Midbrain (tissue), 1 donor: ENCODE data around the gene PNPLA7.

ENCODE experiments used
- DNase-seq: peaks from one replicate; lab custom pipeline; 2025; lab: John Stamatoyannopoulos, UW

Gene PNPLA7

DNA sequence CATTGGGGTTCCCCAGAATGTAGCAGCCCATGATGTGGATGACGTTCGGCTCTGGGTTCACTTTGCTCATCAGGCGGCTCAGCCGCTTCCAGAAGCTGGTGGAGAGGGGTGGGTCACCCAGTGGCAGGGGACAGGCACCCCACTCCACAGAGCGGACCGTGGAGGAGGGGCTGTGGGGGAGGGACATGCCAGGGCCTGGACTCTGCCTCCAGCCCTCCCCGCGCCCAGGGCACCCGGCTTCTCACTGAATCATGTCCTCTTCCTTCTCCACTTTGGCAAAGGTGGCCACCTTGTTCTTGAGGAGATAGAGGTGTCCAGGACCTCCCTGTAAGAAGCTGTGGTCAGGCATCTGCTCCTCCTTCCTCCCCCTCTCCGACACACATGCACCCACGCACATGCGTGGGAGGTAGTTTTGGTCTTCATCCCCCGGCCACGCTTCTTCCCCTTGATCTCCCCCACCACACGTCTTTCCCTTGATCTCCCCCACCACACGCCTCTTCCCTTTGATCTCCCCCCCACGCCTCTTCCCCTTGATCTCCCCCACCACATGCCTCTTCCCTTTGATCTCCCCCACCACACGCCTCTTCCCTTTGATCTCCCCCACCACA is 100.2 kb downstream of the PNPLA7 start:
- no peak for DNase-seq

DNA sequence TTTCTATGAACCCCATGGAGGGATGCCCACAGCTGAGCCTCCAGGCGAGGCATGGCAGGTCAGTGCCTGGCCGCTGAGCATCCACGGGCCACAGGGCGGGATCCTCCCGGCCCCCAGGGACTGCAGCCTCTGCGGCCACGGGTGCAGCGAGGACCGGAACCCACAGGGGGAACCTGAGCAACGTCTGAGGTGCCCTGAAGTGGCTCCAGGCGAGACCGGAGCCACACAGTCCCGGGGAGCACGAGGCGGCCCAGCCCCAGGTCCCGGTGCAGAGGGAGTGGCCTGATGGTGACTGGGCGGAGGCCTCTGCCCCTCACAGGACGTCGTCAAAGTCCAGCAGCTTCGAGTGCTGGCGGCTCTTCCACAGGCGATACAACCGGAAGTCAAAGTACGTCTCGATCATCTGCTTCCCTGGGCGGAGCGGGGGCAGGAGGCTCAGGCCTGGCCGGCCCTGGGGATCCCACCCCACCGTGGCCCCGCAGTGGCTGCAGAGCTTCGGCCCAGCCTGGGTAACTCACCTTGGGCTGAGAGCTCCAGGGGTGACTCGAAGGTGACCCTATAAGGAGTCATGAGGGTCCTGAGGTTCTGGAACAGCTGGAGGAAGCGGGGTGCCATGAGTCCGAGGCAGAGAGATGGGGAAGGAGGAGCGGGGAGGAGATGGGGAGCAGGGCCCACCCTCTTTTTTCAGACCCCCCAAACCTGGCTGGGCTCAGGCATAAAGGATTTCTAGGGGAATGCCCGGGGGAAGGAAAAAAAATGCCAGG is 100.9 kb downstream of the PNPLA7 start:
- no peak for DNase-seq

DNA sequence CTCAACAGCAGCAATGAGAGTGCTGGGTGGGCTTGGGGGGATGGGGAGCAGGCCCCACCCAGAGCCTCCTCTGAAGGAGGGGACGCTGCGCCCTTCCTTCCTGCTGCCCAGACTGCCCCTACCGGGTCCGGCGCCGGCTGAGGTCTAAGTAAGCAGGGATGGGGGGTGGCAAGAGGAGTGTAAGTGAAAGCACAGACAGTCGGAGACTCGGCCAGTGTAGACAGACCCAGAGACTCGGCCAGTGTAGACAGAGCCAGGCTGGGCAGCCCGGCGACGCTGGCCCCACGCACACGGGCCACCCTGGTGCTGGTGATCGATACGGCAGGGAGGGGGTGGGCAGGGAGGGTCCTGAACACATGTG is 101.6 kb downstream of the PNPLA7 start:
- no peak for DNase-seq

DNA sequence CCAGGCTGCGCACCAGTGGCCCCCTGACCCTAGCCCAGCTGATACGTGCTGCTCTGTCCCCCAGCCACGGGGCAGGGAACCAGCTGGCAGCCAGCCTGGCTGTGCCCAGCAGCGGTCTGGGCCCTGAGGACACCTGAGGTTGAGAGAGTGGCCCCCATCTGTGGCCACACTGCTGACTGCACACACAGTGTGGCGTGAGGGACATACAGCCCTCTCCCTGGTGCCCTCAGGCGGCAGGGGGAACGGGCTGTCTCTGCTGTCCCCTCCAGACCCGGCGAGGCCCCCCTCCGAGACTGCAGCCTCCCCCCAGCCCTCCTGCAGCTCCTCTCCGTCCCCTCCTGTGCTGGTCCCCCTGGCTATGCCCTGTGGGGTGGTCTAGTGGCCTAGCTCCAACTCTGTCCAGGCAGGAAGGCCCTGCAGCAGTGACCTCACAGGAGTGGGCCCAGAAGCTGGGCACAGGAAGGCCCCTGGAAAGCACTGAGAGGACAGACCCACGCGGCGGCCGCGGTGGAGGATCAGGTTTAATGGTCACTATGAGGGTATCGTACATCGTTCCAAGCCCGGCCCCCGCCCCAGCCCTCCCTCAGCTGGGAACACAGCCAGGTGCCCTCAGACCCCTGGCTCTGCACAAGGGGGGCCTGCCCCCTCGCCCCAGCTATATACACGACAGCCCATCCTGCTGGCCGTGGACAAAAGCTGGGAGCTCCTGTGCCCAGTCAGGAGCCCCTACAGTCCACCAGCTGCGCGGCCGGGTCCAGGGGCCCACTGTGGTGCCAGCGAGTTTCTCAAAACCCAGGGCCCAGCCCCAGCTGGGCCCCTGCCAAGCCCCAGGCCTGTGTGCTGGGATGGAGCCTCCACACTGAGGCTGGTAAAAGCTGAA is 102.2 kb downstream of the PNPLA7 start:
- peak; percentile 63 for DNase-seq

DNA sequence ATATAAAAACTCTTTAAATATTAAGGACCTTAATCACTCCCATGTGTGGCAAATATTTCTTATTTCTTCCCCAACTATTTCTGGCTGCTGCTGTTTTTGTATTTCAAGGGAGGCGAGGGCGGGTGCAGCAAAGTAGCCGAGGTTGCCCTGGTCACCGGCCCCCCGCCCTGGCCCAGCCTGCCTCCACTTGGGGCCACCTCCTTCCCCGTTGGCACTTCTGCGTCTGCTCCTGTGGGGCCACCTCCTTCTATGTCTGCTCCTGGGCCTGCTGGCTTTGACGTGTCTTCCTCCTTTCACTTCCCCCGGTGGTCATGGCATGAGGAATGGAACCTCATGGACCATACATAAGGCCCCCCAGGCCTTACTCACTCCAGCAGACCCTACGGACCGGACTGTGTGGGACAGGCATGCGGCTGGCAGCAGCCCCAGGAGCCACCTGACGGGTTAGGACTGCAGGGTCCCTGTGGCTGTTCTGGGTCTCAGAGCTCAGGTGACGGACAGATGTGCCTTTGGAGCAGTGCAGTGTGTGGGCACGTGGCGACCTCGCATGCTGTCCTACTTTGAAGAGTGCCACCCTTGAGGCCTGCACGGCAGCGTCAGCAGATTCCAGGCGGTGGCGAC is 103.2 kb downstream of the PNPLA7 start:
- DNase-seq = no peak

DNA sequence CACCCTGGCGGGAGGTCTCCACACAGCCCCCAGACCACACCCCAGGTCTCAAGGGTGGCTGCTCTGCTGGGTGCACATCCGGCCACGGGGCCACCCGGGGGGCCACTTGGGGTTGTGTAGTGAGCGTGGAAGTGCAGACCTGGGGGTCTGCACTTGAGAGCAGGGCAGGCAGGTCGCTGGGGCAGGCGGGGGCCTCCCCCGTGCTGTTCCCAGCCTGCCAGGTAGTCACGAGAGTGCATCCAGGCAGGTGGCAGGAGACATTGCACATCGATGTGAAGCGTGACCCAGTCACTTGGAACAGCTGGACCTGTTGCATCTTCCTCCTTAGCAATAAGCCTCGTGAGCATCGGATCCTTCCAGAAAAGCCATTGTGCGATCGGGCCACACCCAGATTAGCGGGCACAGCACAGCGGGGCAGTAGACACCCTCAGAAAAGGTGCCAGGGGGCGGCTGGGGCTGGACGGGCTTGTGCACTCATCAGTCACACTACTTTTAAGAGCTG is 104.2 kb downstream of the PNPLA7 start:
- DNase-seq = no peak

DNA sequence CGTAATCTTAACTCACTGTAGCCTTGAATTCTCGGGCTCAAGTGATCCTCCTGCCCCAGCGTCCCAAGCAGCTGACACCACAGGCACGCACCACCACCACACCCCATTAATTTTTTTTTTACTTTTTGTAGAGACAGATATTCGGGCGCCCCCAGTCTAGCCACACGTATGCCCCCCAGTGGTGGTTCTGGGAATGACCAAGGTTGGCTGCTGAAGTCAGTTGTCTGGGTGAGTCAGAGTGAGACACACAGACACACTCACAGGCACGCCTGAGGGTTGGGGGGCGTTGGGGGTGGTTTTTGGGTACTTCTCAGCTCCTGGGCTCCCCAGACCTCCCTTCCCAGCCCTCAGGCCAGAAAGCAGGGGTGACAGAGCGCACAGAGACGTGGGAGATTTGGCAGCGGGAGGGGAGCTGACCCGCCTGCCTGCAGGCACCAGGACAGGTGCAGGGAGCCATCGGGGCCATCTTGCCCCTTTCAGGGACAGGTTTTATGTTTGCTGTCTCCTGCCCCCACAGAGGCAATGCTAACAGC is 104.9 kb downstream of the PNPLA7 start:
- DNase-seq = peak; percentile 58

DNA sequence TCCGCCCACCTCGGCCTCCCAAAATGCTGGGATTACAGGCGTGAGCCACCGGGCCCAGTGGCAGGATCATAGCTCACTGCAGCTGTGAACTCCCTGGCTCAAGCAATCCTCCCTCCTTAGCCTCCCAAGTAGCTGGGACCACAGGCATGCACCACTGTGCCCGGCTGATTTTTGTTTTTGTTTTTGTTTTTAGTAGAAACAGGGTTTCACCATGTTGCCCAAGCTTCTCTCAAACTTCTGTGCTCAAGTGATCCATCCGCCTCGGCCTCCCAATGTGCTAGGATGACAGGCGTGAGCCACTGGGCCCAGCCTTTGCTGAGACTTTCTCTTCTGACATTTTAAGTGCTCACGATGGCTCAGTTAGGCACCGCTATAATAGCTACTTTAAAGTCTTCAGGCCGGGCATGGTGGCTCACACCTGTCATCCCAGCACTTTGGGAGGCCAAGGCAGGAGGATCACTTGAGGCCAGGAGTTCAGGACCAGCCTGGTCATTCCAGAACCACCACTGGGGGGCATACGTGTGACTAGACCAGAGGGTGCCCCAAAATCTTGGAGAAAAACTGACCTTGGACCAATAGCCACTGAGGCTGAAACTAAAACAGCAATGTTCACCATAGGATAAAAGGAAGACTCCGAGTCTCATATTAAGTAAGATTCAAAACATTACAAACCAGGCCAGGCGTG is 106.0 kb downstream of the PNPLA7 start:
- no peak for DNase-seq

DNA sequence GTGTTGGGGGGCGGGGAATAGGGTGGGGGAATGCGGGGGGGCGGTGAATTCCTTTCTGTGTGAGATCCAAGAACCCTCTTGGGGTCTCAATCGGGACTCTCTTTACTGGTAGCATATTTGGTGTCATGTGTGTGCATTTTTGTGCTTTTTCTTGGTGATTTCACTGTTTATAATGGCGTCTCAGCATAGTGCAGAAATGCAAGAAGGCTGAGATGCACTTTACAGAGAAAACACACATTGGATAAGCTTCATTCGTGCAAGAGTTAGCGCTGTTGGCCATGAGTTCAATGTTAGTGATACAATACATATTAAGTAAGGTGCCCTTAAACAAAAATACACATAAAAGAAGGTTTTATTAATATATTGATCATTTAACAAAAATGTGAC is 108.3 kb downstream of the PNPLA7 start:
- DNase-seq = no peak

DNA sequence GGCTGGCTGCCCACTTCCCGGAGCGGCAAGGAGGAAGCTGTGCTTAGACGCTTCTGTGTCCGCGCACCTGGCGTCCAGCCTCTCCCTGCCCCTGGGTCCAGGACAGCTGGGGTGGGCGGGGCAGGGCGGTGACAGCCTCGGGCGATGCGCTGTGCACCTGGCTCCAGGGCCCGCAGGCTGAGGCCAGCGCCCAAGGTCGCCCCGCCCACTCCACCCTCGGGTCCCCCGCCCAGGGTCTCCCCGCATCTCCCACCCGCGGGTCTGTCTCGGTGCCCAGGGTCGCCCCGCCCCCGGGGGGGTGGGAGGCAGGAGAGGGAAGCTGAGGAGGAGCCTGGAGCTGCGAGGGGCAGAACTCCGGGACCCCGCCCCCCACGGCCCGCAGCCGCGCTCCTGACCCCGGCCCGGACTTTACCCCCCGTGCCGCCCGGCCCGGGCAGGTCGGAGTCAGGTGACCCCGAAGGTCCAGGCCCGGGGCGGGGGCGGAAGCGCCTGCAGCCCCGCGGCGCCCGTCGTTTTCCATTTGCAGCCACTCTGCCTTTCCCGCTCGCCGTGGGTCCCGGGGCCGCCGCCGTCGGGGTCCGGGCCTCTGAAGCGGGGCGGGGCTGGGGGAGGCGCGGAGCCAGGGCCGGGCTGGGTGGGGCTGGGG is 108.8 kb downstream of the PNPLA7 start, which contains the start of gene ENTPD8:
Gene ENTPD8, minus strand, starts transcription at position 69 of the 646 bp plus-strand sequence. CDS start 3,072 bp downstream, outside the sequence.
- no peak for DNase-seq

DNA sequence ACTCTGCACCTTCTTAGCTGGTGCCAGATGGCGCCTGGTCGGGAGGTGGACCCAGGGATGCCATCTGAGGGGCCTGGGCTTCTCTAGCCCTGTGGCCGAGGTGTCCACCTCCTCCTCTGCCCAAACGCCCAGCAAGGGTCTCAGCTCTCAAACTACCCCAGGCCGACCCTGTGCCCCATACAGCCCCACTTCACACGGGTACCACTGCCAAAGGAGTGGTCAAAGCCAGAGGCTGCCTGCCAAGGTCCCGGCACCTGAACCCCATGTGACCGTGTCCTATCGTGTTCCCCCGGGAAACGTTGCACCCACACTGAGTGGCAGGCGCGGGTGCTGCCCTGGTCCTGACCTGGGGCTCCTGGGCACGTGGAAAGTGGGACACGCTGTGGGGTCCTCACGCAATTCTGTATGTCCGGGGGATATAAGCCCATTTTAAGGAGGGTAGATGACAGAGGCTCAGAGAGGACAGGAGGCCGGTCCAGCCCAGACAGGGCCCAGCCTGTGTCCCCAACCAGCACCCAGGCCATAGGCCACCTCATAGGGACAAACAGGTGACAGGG is 111.0 kb downstream of the PNPLA7 start:
- no peak for DNase-seq

DNA sequence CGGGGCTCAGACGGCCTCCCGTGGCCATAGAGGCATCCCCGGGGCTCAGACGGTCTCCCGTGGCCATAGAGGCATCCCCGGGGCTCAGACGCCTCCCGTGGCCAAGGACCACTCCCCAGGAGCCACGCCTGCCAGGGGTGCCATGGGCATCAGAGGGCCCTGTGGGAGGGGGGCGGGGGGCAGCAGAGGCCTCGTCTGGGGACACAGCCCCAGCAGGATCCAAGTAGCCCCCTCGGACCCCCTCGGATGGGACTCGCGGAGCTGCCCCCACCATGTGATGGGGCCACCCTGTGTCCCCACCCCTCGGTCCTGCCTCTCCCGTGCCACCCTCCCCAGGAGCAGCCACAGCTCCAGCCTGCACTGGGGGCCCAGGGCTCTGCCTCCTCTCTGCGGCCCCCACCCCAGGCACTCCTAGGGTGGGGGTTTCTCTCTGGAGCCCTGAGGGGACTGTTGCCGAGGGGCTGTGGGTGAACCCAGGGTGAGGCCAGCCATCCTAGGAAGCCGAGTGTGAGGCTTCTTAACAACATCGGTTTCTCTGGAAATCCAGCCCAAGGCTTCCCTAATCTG is 111.5 kb downstream of the PNPLA7 start:
- DNase-seq = no peak

DNA sequence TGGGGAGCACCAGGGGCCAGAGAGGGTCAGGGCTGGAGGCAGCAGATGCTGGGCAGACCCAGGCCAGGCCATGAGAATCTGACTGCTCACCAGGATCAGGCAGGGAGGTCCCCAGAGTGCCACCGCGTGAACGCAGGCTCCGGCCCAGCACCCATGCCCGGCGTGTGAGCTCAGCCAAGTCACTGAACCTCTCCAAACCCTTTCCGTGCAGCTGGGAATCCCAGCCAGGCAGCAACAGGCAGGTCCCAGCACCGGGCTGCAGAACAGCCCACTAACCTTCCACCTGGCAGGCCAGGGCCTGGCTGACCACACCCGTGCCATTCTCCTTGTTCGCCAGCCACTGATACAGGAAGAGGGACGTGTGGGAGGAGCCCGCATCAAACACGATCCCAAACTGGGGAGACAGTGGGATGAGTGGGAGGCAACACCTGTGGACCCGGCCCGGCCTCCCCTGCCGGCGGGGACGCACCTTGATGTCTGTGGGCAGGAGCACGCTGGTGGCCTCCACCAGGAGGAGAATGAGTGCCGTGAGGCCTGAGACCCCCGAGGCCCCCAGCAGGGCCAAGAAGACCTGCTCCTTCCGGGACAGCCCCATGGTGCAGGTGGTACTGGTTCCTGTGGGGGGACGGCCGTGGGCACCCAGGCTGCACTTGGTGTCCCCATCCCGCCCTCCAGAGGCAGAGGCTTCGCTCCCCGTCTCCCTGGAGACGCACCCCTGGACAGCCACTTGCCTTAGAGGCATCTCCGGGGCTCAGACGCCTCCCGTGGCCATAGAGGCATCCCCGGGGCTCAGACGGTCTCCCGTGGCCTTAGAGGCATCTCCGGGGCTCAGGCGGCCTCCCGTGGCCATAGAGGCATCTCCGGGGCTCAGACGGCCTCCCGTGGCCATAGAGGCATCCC is 112.3 kb downstream of the PNPLA7 start:
- no peak for DNase-seq

DNA sequence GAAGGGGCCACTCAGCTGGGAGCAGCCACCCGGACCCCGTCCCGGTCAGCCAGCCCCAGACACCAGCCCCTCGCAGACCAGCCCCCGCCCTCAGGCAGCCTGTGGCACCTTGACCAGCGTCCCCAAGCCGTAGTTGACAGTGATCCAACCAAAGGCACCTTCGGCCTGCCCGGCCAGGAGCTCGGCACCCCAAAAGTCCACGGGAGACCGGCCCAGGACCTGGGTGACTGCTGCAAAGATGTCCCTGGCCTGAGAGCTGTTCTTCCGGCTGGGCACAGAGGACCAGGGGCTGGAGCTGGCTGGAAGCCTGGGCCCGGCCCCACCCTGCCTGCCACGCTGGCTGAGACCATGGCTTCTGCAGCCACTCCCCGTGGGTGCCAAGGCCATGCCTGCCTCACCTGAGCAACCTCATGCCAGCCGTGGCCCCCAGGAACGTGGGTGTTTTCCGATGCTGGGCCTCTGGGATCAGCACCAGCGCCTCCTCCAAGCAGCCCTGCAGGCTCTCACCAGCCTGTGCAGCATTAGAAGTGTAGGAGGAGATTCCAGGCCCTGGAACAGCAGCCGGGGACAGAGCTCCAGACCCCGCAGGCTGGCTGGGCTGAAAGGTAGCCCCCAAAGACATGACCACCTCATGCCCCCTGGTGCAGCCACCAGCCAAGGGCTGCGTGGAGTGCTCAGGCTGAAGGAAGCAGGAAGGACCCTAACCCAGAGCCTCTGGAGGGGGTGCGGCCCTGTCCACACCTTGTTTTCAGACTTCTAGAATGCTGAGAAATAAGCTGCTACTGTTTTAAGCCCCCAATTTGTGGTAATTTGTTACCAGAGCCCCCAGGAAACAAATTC is 113.2 kb downstream of the PNPLA7 start:
- DNase-seq = no peak

DNA sequence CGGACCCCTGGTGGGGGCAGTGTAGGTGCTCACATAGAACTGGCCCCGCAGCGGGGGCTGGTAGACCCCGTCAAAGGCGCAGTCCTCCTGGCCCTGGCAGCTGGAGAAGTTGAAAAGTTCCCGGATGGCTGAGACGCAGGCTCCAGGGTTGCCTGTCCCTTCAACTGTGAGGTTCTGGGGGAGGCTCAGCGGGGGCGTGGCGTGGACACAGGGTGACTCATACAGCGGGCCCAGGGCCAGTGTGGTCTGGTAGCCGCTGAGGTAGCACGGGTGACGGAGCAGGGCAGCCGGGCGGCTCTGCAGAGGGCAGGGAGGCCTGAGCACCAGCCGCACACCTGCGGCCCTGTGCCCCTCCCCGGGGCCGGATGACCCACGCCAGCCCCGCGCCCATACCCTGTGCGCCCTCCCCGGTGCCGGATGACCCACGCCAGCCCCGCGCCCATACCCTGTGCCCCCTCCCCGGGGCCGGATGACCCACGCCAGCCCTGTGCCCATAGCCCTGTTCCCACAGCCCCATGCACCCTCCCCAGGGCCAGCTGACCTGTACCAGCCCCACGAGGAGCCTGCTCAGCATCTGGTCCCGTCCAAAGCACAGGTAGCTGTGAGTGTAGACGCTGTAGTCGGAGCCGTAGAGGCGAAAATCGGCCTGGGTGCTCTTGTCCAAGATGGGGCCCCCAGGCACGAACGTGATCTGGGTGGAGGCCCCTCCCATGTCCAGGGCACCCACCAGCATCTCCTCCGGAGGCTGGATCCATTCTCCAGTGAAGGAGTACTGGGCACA is 114.0 kb downstream of the PNPLA7 start:
- DNase-seq = no peak

DNA sequence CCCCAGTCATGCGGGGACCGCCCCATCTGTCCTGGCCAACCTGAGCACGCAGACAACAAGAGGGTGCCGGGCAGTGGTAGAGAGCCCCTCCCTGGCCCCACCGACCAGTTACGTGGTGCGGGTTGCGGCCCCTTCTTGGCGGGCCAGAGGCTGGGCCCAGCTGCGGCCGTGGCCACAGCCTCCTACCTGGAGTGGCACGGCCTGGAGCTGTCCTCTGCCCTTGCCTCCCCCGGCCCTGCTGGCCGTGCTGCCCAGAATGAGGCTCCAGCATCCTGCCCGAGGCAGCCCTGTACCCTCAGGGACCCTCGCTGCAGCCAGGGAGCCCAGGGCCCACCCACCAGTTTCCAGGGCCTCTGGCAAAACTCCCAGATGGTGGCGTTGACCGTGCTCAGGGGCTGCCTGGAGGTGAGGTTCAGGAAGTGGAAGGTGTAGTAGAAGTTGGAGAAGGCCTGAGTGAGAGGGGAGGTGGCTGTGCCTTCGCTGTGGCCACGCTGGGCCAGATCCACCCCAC is 114.8 kb downstream of the PNPLA7 start:
- no peak for DNase-seq
